Measurements from ENCODE around the gene THOC2.
"Not testable (repeated sequence)": the region's sequence is repeated elsewhere in the genome, so short reads cannot be mapped to it uniquely, and the experiment has no call there.

Gene THOC2

GRCh38 chrX:123664467-123665167 is 68.2 kb downstream of the THOC2 start:
- DNase-seq (ENCODE audit: low read depth), result peak; percentile 27

- not testable (repeated sequence) for DNase-seq (ENCODE audit: low read depth)
Measured at GRCh38 chrX:123663720-123664119, 69.1 kb downstream of the THOC2 start.

- not testable (repeated sequence) for DNase-seq (ENCODE audit: low read depth)
Measured at GRCh38 chrX:123656507-123656906, 76.3 kb downstream of the THOC2 start.

- not testable (repeated sequence) for DNase-seq (ENCODE audit: low read depth)
Measured at GRCh38 chrX:123648811-123649181, 84.1 kb downstream of the THOC2 start.

GRCh38 chrX:123648028-123648810 is 84.6 kb downstream of the THOC2 start:
- DNase-seq (ENCODE audit: low read depth), result peak; percentile 54

GRCh38 chrX:123647244-123647643 is 85.6 kb downstream of the THOC2 start:
- no peak for DNase-seq (ENCODE audit: low read depth)

- no peak for DNase-seq (ENCODE audit: low read depth)
Measured at GRCh38 chrX:123629502-123629901, 103.3 kb downstream of the THOC2 start.

- peak; percentile 81 for DNase-seq (ENCODE audit: low read depth)
Measured at GRCh38 chrX:123626962-123627361, 105.9 kb downstream of the THOC2 start.

GRCh38 chrX:123625952-123626351 is 106.9 kb downstream of the THOC2 start:
- DNase-seq (ENCODE audit: low read depth), result no peak

- DNase-seq (ENCODE audit: low read depth), result no peak
Measured at GRCh38 chrX:123625477-123625876, 107.4 kb downstream of the THOC2 start.

GRCh38 chrX:123617007-123617406 is 115.8 kb downstream of the THOC2 start:
- DNase-seq (ENCODE audit: low read depth), result no peak

- no peak for DNase-seq (ENCODE audit: low read depth)
Measured at GRCh38 chrX:123610915-123611314, 121.9 kb downstream of the THOC2 start.

- no peak for DNase-seq (ENCODE audit: low read depth)
Measured at GRCh38 chrX:123607806-123608205, 125.0 kb downstream of the THOC2 start.

GRCh38 chrX:123607270-123607669 is 125.6 kb downstream of the THOC2 start:
- DNase-seq (ENCODE audit: low read depth), result no peak

- no peak for DNase-seq (ENCODE audit: low read depth)
Measured at GRCh38 chrX:123603491-123603890, 129.4 kb downstream of the THOC2 start.

- no peak for DNase-seq (ENCODE audit: low read depth)
Measured at GRCh38 chrX:123601437-123601836, 131.4 kb downstream of the THOC2 start.

GRCh38 chrX:123600181-123600580 is 132.7 kb downstream of the THOC2 start:
- DNase-seq (ENCODE audit: low read depth), result no peak

- DNase-seq (ENCODE audit: low read depth), result peak; percentile 27
Measured at GRCh38 chrX:123590842-123591486, 141.9 kb downstream of the THOC2 start.

GRCh38 chrX:123588723-123589122 is 144.1 kb downstream of the THOC2 start:
- DNase-seq (ENCODE audit: low read depth), result no peak

- no peak for DNase-seq (ENCODE audit: low read depth)
Measured at GRCh38 chrX:123581586-123581985, 151.3 kb downstream of the THOC2 start.

GRCh38 chrX:123580792-123581191 is 152.1 kb downstream of the THOC2 start:
- DNase-seq (ENCODE audit: low read depth), result no peak

GRCh38 chrX:123574027-123574426 is 158.8 kb downstream of the THOC2 start:
- DNase-seq (ENCODE audit: low read depth), result not testable (repeated sequence)

GRCh38 chrX:123570011-123570590 is 162.8 kb downstream of the THOC2 start:
- no peak for DNase-seq (ENCODE audit: low read depth)

All from ELR (cell line).